GM12872 (cell line): ENCODE measurements around the gene MYO19.

ENCODE experiments used
- CTCF ChIP-seq: IDR thresholded peaks from 3 replicates; pipeline ENCODE4 v1.5.1; 2011; ENCODE audit warnings: low read depth, mild to moderate bottlenecking, low read length, moderate library complexity; ENCODE audit not compliant: insufficient read depth

The MYO19 gene

GRCh38 chr17:36550491-36551417 lies 16.1 kb upstream of the MYO19 start:
- TF ChIP-seq CTCF, result no peak

GRCh38 chr17:36547776-36548175 lies 13.1 kb upstream of the MYO19 start:
- no peak for TF ChIP-seq CTCF

- no peak for TF ChIP-seq CTCF
Observed at GRCh38 chr17:36546418-36547093, 11.9 kb upstream of the MYO19 start.

GRCh38 chr17:36545465-36546417 lies 11.1 kb upstream of the MYO19 start:
- 0 out of 3 replicates have a peak, but pooled peaks have one; percentile 11 for TF ChIP-seq CTCF

- TF ChIP-seq CTCF, result no peak
Observed at GRCh38 chr17:36545077-36545464, 10.4 kb upstream of the MYO19 start.

GRCh38 chr17:36544307-36545076 lies 9.8 kb upstream of the MYO19 start, which contains the start of gene GGNBP2:
GGNBP2 (plus strand) TSS chr17:36544919; CDS start chr17:36545725, 806 bp downstream.
- TF ChIP-seq CTCF, result no peak
